Astrocyte of the cerebellum (primary cell): ENCODE data around the gene CHFR.
"Not testable (repeated sequence)": the region's sequence is repeated elsewhere in the genome, so short reads cannot be mapped to it uniquely, and the experiment has no call there.

Experiments
- DNase-seq: peaks from one replicate; pipeline ENCODE4 v3.0.0-alpha.2; 2011; ENCODE audit warnings: low read depth
- H3K4me3 ChIP-seq: 2 replicates; pipeline ENCODE4 v1.5.1; 2011; ENCODE audit warnings: mild to moderate bottlenecking, low read depth, low read length, moderate library complexity
- CTCF ChIP-seq: IDR thresholded peaks from 2 replicates; pipeline ENCODE4 v1.5.1; 2012; ENCODE audit warnings: low read length, low read depth, moderate library complexity, mild to moderate bottlenecking; ENCODE audit errors: missing control alignments
- in situ Hi-C: cut with HindIII; loops from 2 replicates; pipeline ENCODE4 v1.10.0; 2017; ENCODE audit warnings: low sequenced_read_pairs

CHFR gene

GRCh38 chr12:132840536-132840935 is 46.9 kb downstream of the CHFR start:
- H3K4me3 ChIP-seq: no peak overlapping the region
- no peak for TF ChIP-seq CTCF
- DNase-seq: no peak
- in situ Hi-C loops: no loop called here

- no peak overlapping the region for H3K4me3 ChIP-seq
- no peak for DNase-seq
- in situ Hi-C loops: no loop called here
- TF ChIP-seq CTCF: no peak
Observed at GRCh38 chr12:132839558-132840235, 47.7 kb downstream of the CHFR start.

GRCh38 chr12:132838410-132839080 is 48.9 kb downstream of the CHFR start:
- H3K4me3 ChIP-seq: no peak overlapping the region
- no peak for TF ChIP-seq CTCF
- no peak for DNase-seq
- in situ Hi-C loops: no loop called here

GRCh38 chr12:132837693-132838409 is 49.6 kb downstream of the CHFR start:
- no peak for DNase-seq
- in situ Hi-C loops: no loop called here
- no peak overlapping the region for H3K4me3 ChIP-seq
- TF ChIP-seq CTCF: no peak

- H3K4me3 ChIP-seq: no peak overlapping the region
- DNase-seq: no peak
- in situ Hi-C loops: no loop called here
- TF ChIP-seq CTCF: no peak
Observed at GRCh38 chr12:132836795-132837331, 50.5 kb downstream of the CHFR start.

GRCh38 chr12:132836230-132836629 is 51.2 kb downstream of the CHFR start:
- in situ Hi-C loops, H3K4me3 ChIP-seq, DNase-seq: not testable (repeated sequence)
